Measurements from ENCODE around the gene SEPTIN5. TPM values are rescaled to one million over a fixed set of nuclear protein-coding genes. Genes with fewer than 3 reads are reported as not detected.

SEPTIN5 gene
- total and polyA plus RNA-seq, 2 donors: 10.1 to 22.2 TPM

DNA sequence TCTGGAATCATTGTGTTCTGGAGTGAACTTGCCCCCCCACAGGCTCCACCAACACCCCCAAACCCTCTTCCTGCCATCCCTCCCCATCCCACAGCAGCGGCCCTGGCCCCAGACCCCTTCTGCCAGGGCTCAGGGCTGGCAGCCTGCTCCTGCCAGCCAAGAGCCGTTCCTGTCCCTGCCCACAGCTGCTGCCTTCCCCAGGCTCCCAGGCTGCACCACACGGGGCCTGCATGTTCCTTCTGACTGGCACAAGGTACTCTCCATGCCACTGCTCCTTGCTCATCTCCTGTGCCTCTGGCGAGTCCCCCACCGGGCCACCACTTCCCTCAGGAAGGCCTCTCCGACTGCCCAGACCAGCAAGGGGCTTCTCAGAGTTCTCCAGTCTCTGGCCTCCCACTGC, 14.0 kb downstream of the SEPTIN5 start:
- WGBS: 88% methylated on average over 6 of the region's 6 CpGs
- DNase-seq (ENCODE audit: low read depth in 6 of 9, low spot score in 9 of 9): no peak
- H3K36me3 ChIP-seq (ENCODE audit: control insufficient read depth in 2 of 2, insufficient read depth in 2 of 2, low read length in 1 of 2): no peaks in the 10 kb centered on the region
- peaks cover 26 to 74% of the 10 kb centered on the region in 2 donors for H3K27me3 ChIP-seq (ENCODE audit: control insufficient read depth in 2 of 2, insufficient read depth in 1 of 2, low read length in 1 of 2)
- H3K27ac ChIP-seq (ENCODE audit: low read depth in 1 of 2, low read length in 1 of 2): no peak overlapping the region
- peaks cover 3 to 17% of the 10 kb centered on the region in 2 donors for H3K4me1 ChIP-seq (ENCODE audit: control insufficient read depth in 2 of 2, insufficient read depth in 2 of 2, low read length in 2 of 2)
- no peak overlapping the region for H3K4me3 ChIP-seq (ENCODE audit: low read length in 2 of 2)
- no peaks in the 10 kb centered on the region for H3K9me3 ChIP-seq (ENCODE audit: control insufficient read depth in 2 of 2, insufficient read depth in 1 of 2, low read length in 1 of 2)

DNA sequence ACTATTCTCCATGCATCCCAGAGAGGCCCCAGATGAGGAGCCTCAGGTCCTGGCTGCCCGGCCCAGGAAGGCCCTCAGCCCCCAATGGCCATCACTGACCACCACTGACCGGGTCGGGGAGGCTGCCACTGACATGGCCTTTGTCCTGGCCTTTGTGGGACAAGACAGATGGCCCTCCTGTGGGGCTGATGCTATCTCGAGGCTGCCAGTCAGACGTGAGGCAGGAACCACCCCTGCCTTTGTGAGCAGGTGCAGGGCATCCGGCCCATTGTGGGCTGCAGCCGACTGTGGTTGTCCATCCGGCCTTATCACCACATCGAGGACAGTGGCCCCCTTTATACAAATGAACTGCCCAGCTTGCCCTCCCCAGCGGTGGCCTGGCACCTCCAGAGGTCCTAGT, 14.5 kb downstream of the SEPTIN5 start:
- no peak overlapping the region for H3K4me3 ChIP-seq (ENCODE audit: low read length in 2 of 2)
- 82% methylated on average over 10 of the region's 10 CpGs for WGBS
- no peaks in the 10 kb centered on the region for H3K36me3 ChIP-seq (ENCODE audit: control insufficient read depth in 2 of 2, insufficient read depth in 2 of 2, low read length in 1 of 2)

DNA sequence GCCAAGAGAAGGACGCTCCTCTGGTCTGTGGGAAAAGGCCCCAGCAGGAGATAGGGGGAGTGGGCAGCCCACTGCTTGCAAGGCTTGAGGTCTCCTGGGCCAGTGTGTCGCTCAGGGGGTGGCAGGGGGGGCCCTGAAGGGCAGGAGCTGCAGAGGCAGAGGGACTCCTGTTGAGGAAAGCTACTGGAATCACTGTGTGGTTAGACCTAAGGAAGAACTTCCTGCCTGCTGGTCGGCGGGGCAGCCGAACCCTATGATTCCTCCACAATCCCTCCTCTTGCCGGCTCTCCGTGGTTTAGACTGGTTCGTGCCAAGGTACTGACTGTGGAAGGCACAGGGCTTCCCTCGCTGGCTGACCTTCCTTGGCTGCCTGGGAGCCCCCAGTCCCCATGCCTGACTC, 15.2 kb downstream of the SEPTIN5 start:
- Histone ChIP-seq H3K4me1 (ENCODE audit: control insufficient read depth in 2 of 2, insufficient read depth in 2 of 2, low read length in 2 of 2) (peaks cover 3 to 11% of the 10 kb centered on the region in 2 donors), H3K4me3 (ENCODE audit: low read length in 2 of 2) (no peak overlapping the region), H3K36me3 (ENCODE audit: control insufficient read depth in 2 of 2, insufficient read depth in 2 of 2, low read length in 1 of 2) (no peaks in the 10 kb centered on the region), H3K27ac (ENCODE audit: low read depth in 1 of 2, low read length in 1 of 2) (no peak overlapping the region), H3K27me3 (ENCODE audit: control insufficient read depth in 2 of 2, insufficient read depth in 1 of 2, low read length in 1 of 2) (peaks cover 13 to 68% of the 10 kb centered on the region in 2 donors), H3K9me3 (ENCODE audit: control insufficient read depth in 2 of 2, insufficient read depth in 1 of 2, low read length in 1 of 2) (no peaks in the 10 kb centered on the region)
- 86% methylated on average over 9 of the region's 9 CpGs for WGBS
- no peak for DNase-seq (ENCODE audit: low read depth in 6 of 9, low spot score in 9 of 9)

More for the DNA sequence above, 14.5 kb downstream of the SEPTIN5 start:
- no peak overlapping the region for H3K27ac ChIP-seq (ENCODE audit: low read depth in 1 of 2, low read length in 1 of 2)
- peaks cover 20 to 70% of the 10 kb centered on the region in 2 donors for H3K27me3 ChIP-seq (ENCODE audit: control insufficient read depth in 2 of 2, insufficient read depth in 1 of 2, low read length in 1 of 2)
- no peak for DNase-seq (ENCODE audit: low read depth in 6 of 9, low spot score in 9 of 9)
- no peaks in the 10 kb centered on the region for H3K9me3 ChIP-seq (ENCODE audit: control insufficient read depth in 2 of 2, insufficient read depth in 1 of 2, low read length in 1 of 2)
- peaks cover 3 to 13% of the 10 kb centered on the region in 2 donors for H3K4me1 ChIP-seq (ENCODE audit: control insufficient read depth in 2 of 2, insufficient read depth in 2 of 2, low read length in 2 of 2)

DNA sequence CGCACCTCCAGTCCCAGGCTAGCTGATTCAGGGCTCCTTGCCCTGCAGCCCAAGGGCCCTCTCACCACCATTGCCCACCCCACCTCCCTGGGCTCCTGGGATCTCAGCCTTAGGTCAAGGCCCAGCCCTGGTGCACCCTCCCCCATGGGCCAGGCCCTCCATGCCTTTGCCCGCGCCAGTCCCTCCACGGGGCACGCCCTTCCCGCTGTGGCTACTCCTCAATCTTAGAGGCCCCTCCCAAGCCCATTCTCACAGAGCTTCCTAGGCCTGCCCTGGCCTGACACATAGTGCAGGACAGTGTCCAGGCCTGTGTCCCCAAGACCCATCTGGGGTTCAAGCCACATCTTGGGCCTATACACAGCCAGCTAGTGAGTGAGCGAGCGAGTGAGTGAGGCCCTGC, 15.9 kb downstream of the SEPTIN5 start:
- no peaks in the 10 kb centered on the region for H3K36me3 ChIP-seq (ENCODE audit: control insufficient read depth in 2 of 2, insufficient read depth in 2 of 2, low read length in 1 of 2)
- H3K27ac ChIP-seq (ENCODE audit: low read depth in 1 of 2, low read length in 1 of 2): no peak overlapping the region
- no peak overlapping the region for H3K4me3 ChIP-seq (ENCODE audit: low read length in 2 of 2)
- no peaks in the 10 kb centered on the region for H3K9me3 ChIP-seq (ENCODE audit: control insufficient read depth in 2 of 2, insufficient read depth in 1 of 2, low read length in 1 of 2)
- 89% methylated on average over 8 of the region's 8 CpGs for WGBS
- no peak for DNase-seq (ENCODE audit: low read depth in 6 of 9, low spot score in 9 of 9)
- peaks cover 3 to 11% of the 10 kb centered on the region in 2 donors for H3K4me1 ChIP-seq (ENCODE audit: control insufficient read depth in 2 of 2, insufficient read depth in 2 of 2, low read length in 2 of 2)
- peaks cover 6 to 62% of the 10 kb centered on the region in 2 donors for H3K27me3 ChIP-seq (ENCODE audit: control insufficient read depth in 2 of 2, insufficient read depth in 1 of 2, low read length in 1 of 2)

DNA sequence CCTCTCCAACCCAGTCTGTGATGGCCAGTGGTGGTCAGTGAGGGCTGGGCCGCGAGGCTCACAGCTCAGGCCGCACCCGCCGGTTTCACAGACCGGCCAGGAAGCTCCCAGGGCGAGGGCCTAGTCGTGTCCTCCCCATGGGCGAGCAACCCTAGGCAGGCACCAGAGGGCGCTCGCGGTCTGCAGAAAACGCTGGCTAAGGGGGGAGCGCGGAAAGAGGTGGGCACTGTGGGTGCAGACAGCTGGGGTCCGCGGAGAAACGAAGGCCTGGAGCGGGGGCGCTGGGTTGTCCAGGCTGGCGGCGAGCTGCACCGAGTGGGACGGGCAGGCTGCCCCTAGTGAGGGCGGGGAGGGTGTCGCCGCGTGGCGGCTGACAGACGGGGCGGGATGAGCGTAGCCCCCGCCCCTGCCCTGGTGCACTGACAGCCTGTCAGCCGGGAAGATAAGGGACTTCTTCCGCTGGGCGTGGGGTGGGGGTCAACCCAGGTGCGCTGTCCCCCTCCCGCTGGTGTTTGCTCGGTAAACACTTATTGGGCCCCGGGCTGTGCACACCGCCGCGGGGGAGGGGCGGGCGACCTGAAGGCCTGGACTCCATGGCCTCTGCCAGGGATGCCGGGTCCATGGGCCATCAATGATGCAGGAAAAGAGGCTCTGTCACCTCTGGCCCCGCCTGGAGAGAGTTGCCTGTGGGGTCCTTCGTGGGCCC, 16.5 kb downstream of the SEPTIN5 start:
- DNase-seq (ENCODE audit: low read depth in 6 of 9, low spot score in 9 of 9): peak; percentile 69 to 91 (median 81)
- Histone ChIP-seq H3K4me3 (ENCODE audit: low read length in 2 of 2) (peak overlapping the region; percentile 34 to 50), H3K27me3 (ENCODE audit: control insufficient read depth in 2 of 2, insufficient read depth in 1 of 2, low read length in 1 of 2) (peaks cover 4 to 62% of the 10 kb centered on the region in 2 donors), H3K36me3 (ENCODE audit: control insufficient read depth in 2 of 2, insufficient read depth in 2 of 2, low read length in 1 of 2) (no peaks in the 10 kb centered on the region), H3K9me3 (ENCODE audit: control insufficient read depth in 2 of 2, insufficient read depth in 1 of 2, low read length in 1 of 2) (no peaks in the 10 kb centered on the region), H3K4me1 (ENCODE audit: control insufficient read depth in 2 of 2, insufficient read depth in 2 of 2, low read length in 2 of 2) (peaks cover 3 to 11% of the 10 kb centered on the region in 2 donors), H3K27ac (ENCODE audit: low read depth in 1 of 2, low read length in 1 of 2) (no peak overlapping the region)
- WGBS: 5% methylated on average over 48 of the region's 48 CpGs

DNA sequence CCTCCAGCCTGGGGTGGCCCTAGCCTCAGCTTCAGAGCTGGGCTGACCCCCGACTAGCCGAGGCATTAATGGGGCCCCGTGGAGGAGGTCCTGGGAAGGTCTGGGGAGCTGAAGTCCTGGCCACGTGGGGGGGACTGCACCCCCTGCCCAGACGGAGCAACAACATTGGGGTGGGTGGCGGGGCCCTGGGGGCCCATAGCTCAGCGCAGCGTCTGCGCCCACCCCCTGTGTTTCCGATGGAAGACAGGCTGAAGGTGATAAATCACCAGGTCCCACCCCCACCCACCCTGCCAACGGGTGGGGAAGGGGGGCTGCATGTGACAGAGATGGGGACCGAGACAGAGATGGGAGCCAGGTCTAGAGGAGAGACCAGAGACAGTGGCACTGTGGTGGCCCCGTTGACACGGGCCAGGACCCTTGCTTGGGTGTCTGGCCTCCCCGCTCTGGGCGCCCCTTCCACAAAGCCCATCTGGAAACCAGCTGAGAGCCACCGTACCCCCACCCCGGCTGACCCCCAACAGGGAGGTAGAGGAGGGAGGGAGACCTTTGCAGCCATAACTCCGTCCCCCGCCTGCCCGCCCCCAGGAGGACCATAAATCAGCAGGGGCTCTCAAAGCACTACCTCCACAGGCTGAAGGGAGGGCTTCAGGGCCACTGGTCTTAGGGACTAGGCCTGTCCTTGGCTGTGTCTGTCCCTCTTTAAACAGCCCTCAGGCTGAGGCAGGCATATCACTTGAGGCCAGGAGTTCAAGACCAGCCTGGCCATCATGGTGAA, 17.2 kb downstream of the SEPTIN5 start:
- Histone ChIP-seq H3K9me3 (ENCODE audit: control insufficient read depth in 2 of 2, insufficient read depth in 1 of 2, low read length in 1 of 2) (no peaks in the 10 kb centered on the region), H3K27me3 (ENCODE audit: control insufficient read depth in 2 of 2, insufficient read depth in 1 of 2, low read length in 1 of 2) (peaks cover 4 to 62% of the 10 kb centered on the region in 2 donors), H3K27ac (ENCODE audit: low read depth in 1 of 2, low read length in 1 of 2) (no peak overlapping the region), H3K4me1 (ENCODE audit: control insufficient read depth in 2 of 2, insufficient read depth in 2 of 2, low read length in 2 of 2) (peaks cover 3 to 11% of the 10 kb centered on the region in 2 donors), H3K36me3 (ENCODE audit: control insufficient read depth in 2 of 2, insufficient read depth in 2 of 2, low read length in 1 of 2) (no peaks in the 10 kb centered on the region), H3K4me3 (ENCODE audit: low read length in 2 of 2) (no peak overlapping the region)
- 71% methylated on average over 21 of the region's 21 CpGs for WGBS
- no peak for DNase-seq (ENCODE audit: low read depth in 6 of 9, low spot score in 9 of 9)

DNA sequence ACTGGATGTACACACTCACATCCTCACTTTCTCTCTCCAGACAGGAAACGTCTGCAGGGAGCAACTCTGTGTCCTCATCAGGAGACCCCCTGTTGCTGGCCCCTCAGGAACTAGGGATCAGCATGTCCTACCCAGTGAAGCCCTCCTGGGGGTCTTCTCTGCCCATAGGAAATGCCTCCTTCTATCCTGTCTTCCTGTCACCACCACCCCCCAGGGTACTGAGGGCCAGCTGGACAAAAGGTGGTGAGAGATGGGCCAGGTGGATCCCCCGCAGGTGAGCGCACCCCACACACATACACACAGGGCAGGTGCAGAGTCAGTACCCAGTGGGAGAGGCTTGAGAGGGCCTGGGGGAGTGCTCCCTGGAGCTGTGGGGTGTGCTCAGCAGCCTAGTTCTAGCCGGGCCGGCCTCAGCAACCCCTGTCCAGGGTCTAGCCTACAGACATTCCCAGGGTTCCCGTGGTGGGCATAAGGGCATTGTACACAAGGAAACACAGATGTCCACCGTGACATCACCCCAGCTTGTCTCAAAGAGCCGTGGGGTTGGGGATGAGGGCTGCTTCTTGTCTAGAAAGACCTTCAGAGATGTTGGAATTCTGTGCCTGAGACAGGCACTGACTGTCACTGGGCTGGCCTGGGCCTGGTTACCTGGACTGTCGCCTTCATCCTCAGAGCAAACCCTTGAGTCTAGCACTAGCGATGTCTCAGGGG, 18.3 kb downstream of the SEPTIN5 start:
- Histone ChIP-seq H3K27ac (ENCODE audit: low read depth in 1 of 2, low read length in 1 of 2) (no peak overlapping the region), H3K36me3 (ENCODE audit: control insufficient read depth in 2 of 2, insufficient read depth in 2 of 2, low read length in 1 of 2) (no peaks in the 10 kb centered on the region), H3K9me3 (ENCODE audit: control insufficient read depth in 2 of 2, insufficient read depth in 1 of 2, low read length in 1 of 2) (no peaks in the 10 kb centered on the region), H3K4me3 (ENCODE audit: low read length in 2 of 2) (no peak overlapping the region), H3K4me1 (ENCODE audit: control insufficient read depth in 2 of 2, insufficient read depth in 2 of 2, low read length in 2 of 2) (peaks cover 3 to 11% of the 10 kb centered on the region in 2 donors), H3K27me3 (ENCODE audit: control insufficient read depth in 2 of 2, insufficient read depth in 1 of 2, low read length in 1 of 2) (peaks cover 4 to 63% of the 10 kb centered on the region in 2 donors)
- 95% methylated on average over 10 of the region's 10 CpGs for WGBS
- no peak for DNase-seq (ENCODE audit: low read depth in 6 of 9, low spot score in 9 of 9)

DNA sequence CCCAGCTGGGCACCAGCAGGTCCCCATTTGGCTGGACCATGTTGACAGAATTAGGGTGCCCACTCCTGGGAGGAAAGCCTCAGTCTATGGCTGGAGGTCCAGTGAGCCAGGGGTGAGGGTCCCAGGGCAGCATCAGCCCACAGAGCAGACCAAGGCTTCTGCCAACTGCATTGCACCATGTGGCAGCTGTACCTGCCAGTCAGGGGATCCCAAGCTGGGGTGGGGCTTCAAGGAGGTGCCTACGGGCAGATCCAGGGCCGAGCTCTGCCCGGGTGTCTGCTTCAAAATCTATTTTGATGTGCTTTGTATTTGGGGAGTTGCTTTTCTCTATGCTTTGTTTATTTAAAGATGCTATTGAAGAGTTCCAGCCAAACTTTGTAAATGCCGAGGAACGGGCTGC, 19.5 kb downstream of the SEPTIN5 start:
- WGBS: 94% methylated on average over 5 of the region's 5 CpGs
- H3K4me1 ChIP-seq (ENCODE audit: control insufficient read depth in 2 of 2, insufficient read depth in 2 of 2, low read length in 2 of 2): peaks cover 3 to 11% of the 10 kb centered on the region in 2 donors
- no peak overlapping the region for H3K27ac ChIP-seq (ENCODE audit: low read depth in 1 of 2, low read length in 1 of 2)
- no peak overlapping the region for H3K4me3 ChIP-seq (ENCODE audit: low read length in 2 of 2)
- no peaks in the 10 kb centered on the region for H3K36me3 ChIP-seq (ENCODE audit: control insufficient read depth in 2 of 2, insufficient read depth in 2 of 2, low read length in 1 of 2)
- no peaks in the 10 kb centered on the region for H3K9me3 ChIP-seq (ENCODE audit: control insufficient read depth in 2 of 2, insufficient read depth in 1 of 2, low read length in 1 of 2)
- peaks cover under 1 to 58% of the 10 kb centered on the region in 2 donors for H3K27me3 ChIP-seq (ENCODE audit: control insufficient read depth in 2 of 2, insufficient read depth in 1 of 2, low read length in 1 of 2)
- DNase-seq (ENCODE audit: low read depth in 6 of 9, low spot score in 9 of 9): no peak

DNA sequence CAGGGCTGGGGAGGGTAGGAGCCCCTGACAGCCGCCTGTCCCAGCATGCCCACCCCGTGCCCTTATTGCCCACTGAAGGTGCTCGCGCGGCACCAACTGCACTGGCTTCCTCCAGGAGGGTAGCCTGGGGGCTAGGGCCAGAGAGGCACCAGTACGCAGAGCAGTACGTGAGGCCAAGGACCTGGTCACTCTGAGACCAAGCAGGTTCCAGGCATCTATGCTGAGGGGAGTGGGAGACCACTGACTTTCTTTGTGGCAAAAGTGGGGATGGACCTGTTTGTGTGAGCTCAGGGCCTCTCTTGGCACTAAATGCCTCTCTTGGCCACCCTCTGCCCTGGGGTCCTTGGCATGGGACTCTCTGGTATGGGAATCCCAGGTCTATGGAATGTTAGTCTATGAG, 19.9 kb downstream of the SEPTIN5 start:
- Histone ChIP-seq H3K4me3 (ENCODE audit: low read length in 2 of 2) (no peak overlapping the region), H3K27me3 (ENCODE audit: control insufficient read depth in 2 of 2, insufficient read depth in 1 of 2, low read length in 1 of 2) (peaks cover 0 to 57% of the 10 kb centered on the region in 2 donors), H3K4me1 (ENCODE audit: control insufficient read depth in 2 of 2, insufficient read depth in 2 of 2, low read length in 2 of 2) (peaks cover 3 to 11% of the 10 kb centered on the region in 2 donors), H3K9me3 (ENCODE audit: control insufficient read depth in 2 of 2, insufficient read depth in 1 of 2, low read length in 1 of 2) (no peaks in the 10 kb centered on the region), H3K27ac (ENCODE audit: low read depth in 1 of 2, low read length in 1 of 2) (no peak overlapping the region), H3K36me3 (ENCODE audit: control insufficient read depth in 2 of 2, insufficient read depth in 2 of 2, low read length in 1 of 2) (no peaks in the 10 kb centered on the region)
- WGBS: 97% methylated on average over 7 of the region's 7 CpGs
- DNase-seq (ENCODE audit: low read depth in 6 of 9, low spot score in 9 of 9): no peak

All from thymus (tissue), 11 donors.